ENCODE data around the gene RPL12. TPM values are rescaled to one million over a fixed set of nuclear protein-coding genes. Genes with fewer than 3 reads are reported as not detected.

RPL12 gene
- polyA plus RNA-seq, 1 donor (not counting 4 experiments of a cell fraction or from before 2014, with no cell fraction given): 2,671 TPM

- Histone ChIP-seq H3K27me3 (ENCODE audit: control insufficient read depth, extremely low read depth, insufficient read depth, low read length) (no peaks in the 10 kb centered on the region), H3K4me3 (ENCODE audit: control insufficient read depth in 2 of 3, extremely low read depth in 1 of 3, insufficient read depth in 2 of 3, low read depth in 1 of 3, low read length in 3 of 3) (peak within 1 kb of the TSS; percentile 70 to 98 (median 96)), H3K79me2 (ENCODE audit: control insufficient read depth, insufficient read depth, low read length) (peaks cover 43% of the 10 kb centered on the region), H3K9ac (ENCODE audit: control insufficient read depth, extremely low read depth, insufficient read depth, low read length) (peak within 1 kb of the TSS; percentile 92), H3K9me3 (ENCODE audit: control insufficient read depth, low read depth, low read length) (no peaks in the 10 kb centered on the region), H2AFZ (ENCODE audit: control insufficient read depth, low read length) (peak within 1 kb of the TSS; percentile 96), H3K9me1 (ENCODE audit: control insufficient read depth, extremely low read depth, insufficient read depth, low read length) (no peaks in the 10 kb centered on the region), H3K4me2 (ENCODE audit: control insufficient read depth, extremely low read depth, insufficient read depth, low read depth, low read length) (peak within 1 kb of the TSS; percentile 99), H3K27ac (ENCODE audit: control insufficient read depth, insufficient read depth, low read length) (peak within 1 kb of the TSS; percentile 92), H3K36me3 (ENCODE audit: control insufficient read depth in 2 of 2, extremely low read depth in 1 of 2, insufficient read depth in 2 of 2, low read length in 2 of 2) (peaks cover 4 to 5% of the 10 kb centered on the region in 2 experiments), H3K4me1 (ENCODE audit: control insufficient read depth, extremely low read depth, insufficient read depth, low read length) (peaks cover 34% of the 10 kb centered on the region), H4K20me1 (ENCODE audit: control insufficient read depth, extremely low read depth, insufficient read depth, low read length) (no peaks in the 10 kb centered on the region)
- FAIRE-seq (peak; percentile 9), DNase-seq (ENCODE audit: low read depth, low spot score) (no peak)
- dilution Hi-C loops (cut with MboI; ENCODE audit: extremely low pct_ligation_motif_present, low sequenced_read_pairs): no loop called here
- no peak for TF ChIP-seq EZH2 (IDR thresholded peaks at IDR 0.05; ENCODE audit: low read length)
- no peak for TF ChIP-seq CTCF (optimal IDR thresholded peaks at IDR 0.05 in 1 of 3, IDR thresholded peaks at IDR 0.05 in 1 of 3, conservative IDR thresholded peaks at IDR 0.05 in 1 of 3; ENCODE audit: extremely low read depth in 1 of 3, insufficient read depth in 2 of 3, low read length in 3 of 3)
These were observed 27.1 kb downstream of the RPL12 start, which contains the start of gene ZNF79 for GRCh38 chr9:127423934-127424675. ZNF79 (plus strand) TSS chr9:127424382; CDS start chr9:127424788, 406 bp downstream.

GRCh38 chr9:127423476-127423933, 27.7 kb downstream of the RPL12 start:
- Histone ChIP-seq H3K36me3 (ENCODE audit: control insufficient read depth in 2 of 2, extremely low read depth in 1 of 2, insufficient read depth in 2 of 2, low read length in 2 of 2) (peaks cover 1 to 2% of the 10 kb centered on the region in 2 experiments), H2AFZ (ENCODE audit: control insufficient read depth, low read length) (peak overlapping the region; percentile 96), H3K27ac (ENCODE audit: control insufficient read depth, insufficient read depth, low read length) (peak overlapping the region; percentile 92), H3K9me3 (ENCODE audit: control insufficient read depth, low read depth, low read length) (no peaks in the 10 kb centered on the region), H3K9ac (ENCODE audit: control insufficient read depth, extremely low read depth, insufficient read depth, low read length) (peak overlapping the region; percentile 92), H3K27me3 (ENCODE audit: control insufficient read depth, extremely low read depth, insufficient read depth, low read length) (no peaks in the 10 kb centered on the region), H3K4me2 (ENCODE audit: control insufficient read depth, extremely low read depth, insufficient read depth, low read depth, low read length) (peak overlapping the region; percentile 99), H3K79me2 (ENCODE audit: control insufficient read depth, insufficient read depth, low read length) (peaks cover 40% of the 10 kb centered on the region), H3K9me1 (ENCODE audit: control insufficient read depth, extremely low read depth, insufficient read depth, low read length) (no peaks in the 10 kb centered on the region), H4K20me1 (ENCODE audit: control insufficient read depth, extremely low read depth, insufficient read depth, low read length) (no peaks in the 10 kb centered on the region), H3K4me3 (ENCODE audit: control insufficient read depth in 2 of 3, extremely low read depth in 1 of 3, insufficient read depth in 2 of 3, low read depth in 1 of 3, low read length in 3 of 3) (peak overlapping the region; percentile 70 to 98 (median 96)), H3K4me1 (ENCODE audit: control insufficient read depth, extremely low read depth, insufficient read depth, low read length) (peaks cover 34% of the 10 kb centered on the region)
- TF ChIP-seq EZH2 (IDR thresholded peaks at IDR 0.05; ENCODE audit: low read length) (no peak), CTCF (optimal IDR thresholded peaks at IDR 0.05 in 1 of 3, IDR thresholded peaks at IDR 0.05 in 1 of 3, conservative IDR thresholded peaks at IDR 0.05 in 1 of 3; ENCODE audit: extremely low read depth in 1 of 3, insufficient read depth in 2 of 3, low read length in 3 of 3) (no peak)
- FAIRE-seq (no peak), DNase-seq (ENCODE audit: low read depth, low spot score) (no peak)
- dilution Hi-C loops (cut with MboI; ENCODE audit: extremely low pct_ligation_motif_present, low sequenced_read_pairs): no loop called here
